ENCODE measurements around the gene CAMK2B.

DNA sequence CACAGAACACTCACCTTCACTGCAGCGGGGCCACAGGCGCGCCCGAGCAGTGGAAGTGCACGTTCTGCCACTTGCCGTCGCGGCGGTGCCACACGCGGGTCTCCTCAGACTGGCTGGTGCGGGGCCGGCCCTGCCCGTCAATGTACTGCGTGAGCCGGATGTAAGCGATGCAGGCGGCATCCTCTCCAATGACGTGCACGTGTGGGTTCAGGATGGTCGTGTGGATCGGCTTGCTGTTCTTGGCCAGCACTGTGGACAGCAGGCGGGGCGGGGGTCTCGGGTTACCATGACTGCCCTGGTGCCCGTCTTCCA is 105.4 kb downstream of the CAMK2B start:
- TF ChIP-seq TAF1 (IDR thresholded peaks at IDR 0.05; ENCODE audit: borderline replicate concordance, insufficient read depth, low read length) = no peak
- TF ChIP-seq POLR2AphosphoS5 (IDR thresholded peaks at IDR 0.05; ENCODE audit: low read depth, low read length) = no peak

Measured in PFSK-1 (cell line).